Cardiac septum (tissue), 1 donor: Measurements from ENCODE around the gene ADAMTS12. TPM values are rescaled to one million over a fixed set of nuclear protein-coding genes. Genes with fewer than 3 reads are reported as not detected.

ENCODE experiments used
- DNase-seq: peaks from one replicate; pipeline ENCODE4 v3.0.0-alpha.2; 2020; ENCODE audit warnings: low spot score
- intact Hi-C: fragments of 100-400 bp; cut with DNase I; formaldehyde crosslinking; loops from one replicate; pipeline ENCODE4 v1.14.0; 2022
- total RNA-seq: library from RNA; stranded (reverse); fragmentation: NEBNext Ultra II Directional; extraction: Animal tissue kit (Norgen Biotek cat#: 25700); gene quantifications from one replicate; pipeline ENCODE4 v1.2.1, GENCODE V29; 2021
- donor health status: DM: no; HTN: no; CAD: no.

Gene ADAMTS12
- total RNA-seq, 1 donor from 2014 or later = 2.8 TPM

DNA sequence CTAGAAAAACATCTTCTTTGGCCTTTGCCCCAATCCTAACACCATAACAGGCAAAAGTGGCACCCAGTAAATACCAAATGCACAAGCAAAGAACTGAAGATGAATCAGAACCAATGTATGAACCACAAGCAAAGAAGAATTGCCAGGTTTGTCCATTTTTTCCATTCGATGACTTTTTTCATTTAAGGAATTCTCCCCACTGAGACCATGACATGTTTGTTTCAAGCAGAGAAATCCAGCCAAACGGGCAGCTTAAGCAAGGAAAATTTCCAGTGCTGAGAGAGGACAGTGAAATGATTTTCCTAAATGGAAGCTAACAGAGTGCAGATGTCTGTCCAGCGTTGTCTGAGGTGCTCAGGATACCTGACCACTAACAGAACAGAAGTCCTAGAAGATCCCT is 203.7 kb downstream of the ADAMTS12 start:
- no peak for DNase-seq
- intact Hi-C loops = no loop called here

DNA sequence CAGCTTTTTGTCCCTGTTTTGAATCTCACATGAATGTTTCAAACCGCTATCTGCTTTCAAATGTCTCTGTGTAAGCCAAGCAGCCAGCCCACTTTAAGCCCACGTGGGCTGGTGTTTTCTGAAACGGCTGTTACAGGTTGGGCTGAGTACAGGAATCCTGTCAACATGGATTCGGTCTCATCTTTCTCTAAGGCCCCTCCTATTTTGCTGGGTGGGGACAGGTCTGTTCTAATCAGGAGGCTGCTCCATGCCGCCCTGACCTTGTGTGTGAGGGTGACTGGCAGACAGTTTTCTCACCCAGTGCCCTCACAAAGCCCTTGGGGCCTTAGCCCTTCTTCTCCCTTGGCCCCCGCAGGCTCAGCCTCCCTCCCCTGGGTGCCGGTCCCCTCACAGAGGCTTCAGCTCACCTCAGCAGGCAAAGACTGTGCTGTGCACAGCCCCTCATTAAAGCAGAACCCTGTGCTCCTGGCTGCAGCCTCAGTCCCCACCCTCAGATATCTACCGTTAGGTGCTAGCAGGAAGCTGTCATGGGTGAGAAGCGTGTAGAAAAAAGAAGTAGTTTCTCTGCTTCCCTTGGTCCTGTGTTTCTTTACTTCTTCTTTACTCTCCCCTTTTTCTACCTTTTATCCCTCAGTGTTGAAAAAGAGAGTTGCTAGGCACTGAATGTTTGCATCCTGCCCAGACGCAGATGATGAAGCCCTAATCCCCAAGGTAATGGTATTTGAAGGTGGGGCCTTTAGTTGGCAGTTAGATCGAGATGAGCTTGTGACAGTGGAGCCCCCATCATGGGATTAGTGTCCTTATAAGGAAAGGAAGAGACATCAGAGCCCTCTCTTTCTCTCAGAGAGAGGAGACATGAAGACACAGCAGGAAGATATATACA is 205.7 kb downstream of the ADAMTS12 start:
- DNase-seq = no peak
- intact Hi-C loops = no loop called here

DNA sequence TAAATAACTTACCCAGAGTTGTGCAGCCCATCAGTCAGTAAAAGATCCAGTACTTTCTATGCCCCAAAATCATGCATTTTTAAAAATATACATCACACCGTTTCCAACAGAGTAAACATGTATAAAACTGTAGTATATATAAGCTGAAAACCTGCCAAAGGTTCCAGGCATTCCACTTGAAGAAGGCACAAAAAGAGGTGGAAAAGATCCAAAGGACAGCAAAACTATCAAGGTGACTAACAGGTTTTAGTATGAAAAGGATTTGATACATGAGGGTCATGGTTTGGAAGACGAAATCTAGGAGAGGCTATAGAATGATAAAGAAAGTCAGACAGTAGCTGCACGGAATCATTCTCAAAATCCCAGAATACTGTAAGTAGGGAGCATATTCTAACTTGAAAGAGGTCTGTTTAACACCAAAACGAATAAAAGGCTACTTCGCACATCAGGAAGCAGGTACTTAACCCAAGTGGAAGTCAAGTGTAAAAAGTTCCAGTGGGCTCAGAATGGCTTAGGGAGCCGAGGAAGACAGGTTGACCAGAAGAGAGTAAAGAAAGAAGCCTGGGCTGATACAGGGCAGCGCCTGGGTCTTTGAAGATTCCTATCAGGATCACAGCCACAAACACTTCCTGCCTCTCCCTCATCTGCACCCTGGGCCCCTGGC is 207.2 kb downstream of the ADAMTS12 start:
- intact Hi-C loops = no loop called here
- no peak for DNase-seq

DNA sequence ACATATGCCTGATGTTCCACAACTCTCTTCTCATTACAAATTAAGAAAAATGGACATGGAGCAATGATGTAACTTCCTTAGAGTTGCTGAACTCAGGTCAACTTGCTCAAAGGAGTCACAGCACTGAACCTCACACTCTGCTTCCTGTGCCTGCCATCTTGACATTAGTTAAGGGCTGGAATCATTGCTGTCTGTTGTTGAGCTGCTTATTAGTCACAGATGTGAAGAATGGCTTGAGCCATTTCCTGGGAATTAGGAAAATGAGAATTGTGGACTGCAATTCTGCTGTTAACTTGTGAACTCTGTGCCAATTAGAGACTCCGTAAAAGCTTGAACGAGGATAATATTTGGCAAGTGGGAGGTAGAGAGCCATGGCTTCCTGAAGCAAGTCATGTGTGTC is 212.0 kb downstream of the ADAMTS12 start:
- DNase-seq = no peak
- intact Hi-C loops = no loop called here

DNA sequence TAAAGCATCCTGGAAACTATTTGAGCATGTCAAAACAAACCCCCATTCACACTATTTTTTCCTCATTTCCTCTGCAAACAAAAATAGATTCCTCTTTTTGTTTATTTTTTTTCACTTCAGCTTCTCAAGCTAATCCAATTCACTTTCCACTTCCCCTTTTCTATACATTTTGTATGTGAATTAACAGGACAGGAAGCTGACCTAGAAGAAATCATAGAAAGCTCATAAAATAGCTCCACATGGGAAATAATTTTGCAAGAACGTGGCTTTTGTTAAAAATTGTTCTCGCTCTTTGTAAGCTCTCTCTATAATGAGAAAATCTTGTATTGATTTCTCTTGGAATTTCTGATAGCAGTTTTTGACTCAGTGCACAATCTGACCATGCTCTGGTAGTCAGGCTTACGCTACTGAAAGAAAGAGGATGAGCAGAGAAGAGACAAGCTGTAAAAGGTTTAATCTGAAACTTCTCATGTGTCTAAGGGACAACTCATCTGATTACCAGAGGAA is 215.8 kb downstream of the ADAMTS12 start:
- intact Hi-C loops = no loop called here
- DNase-seq = no peak

DNA sequence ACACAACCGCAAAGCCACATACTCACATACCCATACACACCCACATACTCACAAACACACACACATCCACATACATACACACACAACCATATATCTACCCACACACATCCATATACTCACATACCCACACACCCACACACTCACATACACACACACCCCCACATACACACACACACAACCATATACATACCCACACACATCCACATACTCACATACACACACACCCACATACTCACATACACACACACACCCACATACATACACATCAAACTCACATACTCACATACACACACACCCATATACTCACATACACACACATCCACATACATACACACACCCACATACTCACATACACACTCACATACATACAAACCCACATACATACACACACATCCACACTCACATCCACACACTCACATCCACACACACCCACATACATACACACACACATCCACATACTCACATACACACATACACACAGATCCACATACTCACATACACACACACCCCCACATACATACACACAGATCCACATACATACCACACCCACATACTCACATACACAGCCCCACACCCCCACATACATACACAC is 220.0 kb downstream of the ADAMTS12 start:
- no peak for DNase-seq
- intact Hi-C loops = no loop called here

DNA sequence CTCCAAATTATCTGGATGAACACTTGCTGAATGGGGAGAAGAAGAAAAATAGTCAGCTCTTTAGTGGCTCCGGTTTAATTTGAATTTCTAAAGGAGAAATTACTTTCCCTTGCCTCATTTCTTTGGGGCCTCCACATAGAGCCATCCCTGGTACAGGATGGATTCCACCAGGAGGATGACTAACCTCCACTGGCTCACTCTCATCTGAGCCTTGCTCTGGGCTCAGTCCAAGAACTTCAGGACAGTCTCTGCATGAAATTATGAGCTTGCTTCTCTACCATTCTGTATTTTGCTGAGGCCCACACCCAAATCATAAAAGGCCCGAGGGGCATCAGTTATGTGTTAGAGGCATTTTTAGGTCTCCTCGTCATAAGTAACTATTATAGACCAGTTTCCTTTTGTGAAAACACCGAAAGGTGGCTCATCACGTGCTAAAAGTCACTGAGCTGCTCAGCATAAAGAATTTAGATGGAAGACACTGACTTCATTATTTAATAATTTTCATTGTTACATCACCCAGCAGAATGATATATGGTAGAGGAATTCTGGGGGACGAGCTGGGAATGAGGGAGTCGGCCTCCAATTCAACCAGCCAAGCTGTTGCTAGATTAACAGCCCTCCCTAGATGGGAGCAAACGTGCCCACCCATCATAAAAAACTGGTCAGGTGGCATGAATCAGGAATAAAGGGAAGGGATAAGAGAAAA is 228.9 kb downstream of the ADAMTS12 start:
- intact Hi-C loops = no loop called here
- DNase-seq = no peak

DNA sequence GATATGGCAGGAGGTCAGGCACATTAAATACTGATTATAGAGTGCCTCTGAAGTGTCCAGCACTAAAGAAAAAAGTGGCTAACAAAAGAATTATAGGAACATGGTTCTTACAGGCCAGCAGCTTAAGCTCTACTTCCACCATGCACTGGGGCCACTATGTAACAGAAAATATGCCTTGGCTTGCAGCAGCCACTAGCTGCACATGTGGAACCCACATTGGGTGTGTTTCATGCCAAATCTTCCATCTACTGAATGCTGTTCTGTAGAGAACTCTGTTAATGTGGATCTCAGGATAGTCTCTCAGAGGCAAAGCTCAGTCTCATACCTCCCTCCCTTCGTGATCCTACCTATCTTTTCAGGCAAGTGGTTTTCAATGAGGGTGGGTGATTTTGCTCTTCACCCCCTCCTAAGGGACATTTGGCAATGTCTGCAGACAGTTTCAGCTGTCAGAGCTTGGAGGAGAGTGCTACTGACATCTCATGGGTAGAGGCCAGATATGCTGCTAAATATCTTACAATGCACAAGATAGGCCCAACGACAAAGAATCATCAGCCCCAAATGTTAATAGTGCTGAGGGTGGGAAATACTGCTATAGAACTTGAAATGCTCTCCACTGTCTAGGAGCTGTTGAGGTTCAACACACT is 232.1 kb downstream of the ADAMTS12 start:
- intact Hi-C loops = no loop called here
- DNase-seq = no peak

DNA sequence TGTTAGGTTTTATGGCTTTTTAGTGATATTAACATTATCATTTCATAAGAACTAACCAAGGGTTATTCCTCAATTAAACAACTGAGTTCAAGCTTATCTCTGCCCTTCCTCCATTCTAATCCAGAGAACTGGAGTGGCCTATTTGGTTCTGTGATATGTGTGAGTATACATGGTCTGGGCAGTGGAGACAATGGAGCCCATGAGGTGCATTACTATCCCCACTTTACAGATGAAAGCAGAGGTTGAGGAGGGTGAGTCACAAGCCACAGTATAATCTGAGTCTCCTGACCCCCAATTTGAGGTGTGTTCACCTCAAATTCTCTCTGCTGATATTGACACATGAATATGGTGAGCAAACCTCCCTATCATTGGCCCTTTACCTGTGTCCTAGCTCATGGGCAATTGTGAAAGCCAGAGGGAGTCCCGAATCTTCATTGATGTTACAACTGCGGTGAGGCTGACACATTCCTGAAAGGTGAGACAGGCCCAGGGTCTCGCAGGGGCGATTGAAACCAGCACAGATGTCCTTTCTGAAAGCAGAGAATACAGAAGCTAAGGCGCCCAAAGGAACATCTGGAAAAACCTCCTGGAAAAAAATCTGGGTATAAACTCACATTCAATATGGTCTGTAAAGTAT is 233.9 kb downstream of the ADAMTS12 start:
- intact Hi-C loops = no loop called here
- no peak for DNase-seq

DNA sequence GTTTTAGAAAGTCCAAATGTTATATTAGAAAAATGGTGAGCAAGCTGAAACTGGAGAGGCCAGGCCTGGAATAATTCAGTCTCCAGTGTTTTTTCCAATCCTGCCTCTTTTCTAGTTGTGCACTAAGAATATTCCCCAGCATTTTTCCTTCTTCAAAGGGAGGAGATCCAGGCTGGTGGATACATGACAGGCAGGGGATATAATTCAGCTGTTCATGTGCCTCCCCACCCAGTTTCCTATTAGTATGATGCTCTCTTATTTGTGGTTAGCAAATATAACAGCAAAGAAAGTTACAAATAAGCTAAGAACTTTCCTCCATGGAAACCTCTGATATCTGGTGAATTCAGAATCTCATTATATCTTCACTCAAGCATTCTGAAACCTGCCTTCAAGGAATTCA is 234.6 kb downstream of the ADAMTS12 start:
- no peak for DNase-seq

DNA sequence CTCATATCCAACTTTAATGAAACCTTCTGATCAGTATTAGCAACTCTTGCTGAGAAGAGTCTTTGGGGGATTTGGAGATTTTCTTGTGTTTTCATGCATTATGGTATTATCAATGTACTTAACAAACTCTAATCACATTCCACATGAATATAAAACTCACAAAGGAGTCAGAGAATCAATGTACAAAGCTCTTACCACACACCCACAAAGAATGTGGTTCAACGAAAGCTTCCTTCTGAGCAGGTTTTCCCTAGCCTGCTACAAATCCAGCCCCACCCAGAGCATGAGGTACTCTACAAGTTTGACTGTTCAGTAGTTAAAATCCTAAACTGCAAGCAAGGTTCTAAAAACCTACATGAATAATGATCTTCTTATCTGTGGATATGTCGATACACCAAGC is 240.9 kb downstream of the ADAMTS12 start:
- DNase-seq = no peak
- intact Hi-C loops = no loop called here

More for the DNA sequence above, 234.6 kb downstream of the ADAMTS12 start:
- intact Hi-C loops = no loop called here

DNA sequence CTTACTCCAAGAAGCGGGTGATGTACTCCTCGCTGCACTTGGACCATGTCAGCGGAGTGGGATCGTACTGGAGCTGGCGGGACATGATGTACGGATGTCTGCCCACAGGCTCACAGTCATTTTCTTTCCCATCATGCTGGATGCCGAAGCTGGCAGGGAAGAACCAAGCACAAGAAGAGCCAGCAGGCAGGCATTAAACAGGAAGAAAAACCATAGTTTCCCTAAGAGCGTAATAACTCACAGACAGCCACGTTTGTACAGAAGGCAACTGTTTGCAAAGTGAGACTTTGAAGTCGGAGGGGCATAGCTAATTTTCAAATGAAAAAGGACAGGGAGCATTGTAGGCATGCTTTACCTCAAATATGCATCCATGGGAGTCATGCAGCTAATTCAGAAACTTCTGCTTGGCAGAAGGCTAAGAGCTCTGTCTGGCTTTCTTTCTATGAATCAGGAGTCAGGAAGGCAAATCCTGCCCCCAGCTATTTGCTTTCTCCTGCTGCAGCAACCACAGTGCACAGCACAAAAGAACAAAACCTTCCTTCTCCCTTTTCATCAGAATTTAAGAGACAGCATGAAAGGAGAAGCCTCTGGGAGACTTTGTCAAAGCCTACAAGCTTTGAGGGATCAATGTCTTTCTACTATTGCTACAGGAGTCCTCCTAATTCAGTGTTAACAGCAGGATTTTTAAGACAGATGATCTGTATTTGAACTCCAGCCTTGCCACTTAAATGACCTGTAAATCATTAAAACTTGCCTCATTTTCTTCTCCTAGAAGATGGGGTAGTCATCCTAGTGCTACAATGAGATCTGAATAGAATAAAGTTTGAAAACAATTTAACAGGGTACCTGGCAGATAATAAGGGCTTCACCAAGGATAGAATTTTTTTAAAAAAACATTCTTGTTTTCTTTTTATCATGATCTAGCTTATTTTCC is 242.0 kb downstream of the ADAMTS12 start:
- intact Hi-C loops = no loop called here
- DNase-seq = no peak

DNA sequence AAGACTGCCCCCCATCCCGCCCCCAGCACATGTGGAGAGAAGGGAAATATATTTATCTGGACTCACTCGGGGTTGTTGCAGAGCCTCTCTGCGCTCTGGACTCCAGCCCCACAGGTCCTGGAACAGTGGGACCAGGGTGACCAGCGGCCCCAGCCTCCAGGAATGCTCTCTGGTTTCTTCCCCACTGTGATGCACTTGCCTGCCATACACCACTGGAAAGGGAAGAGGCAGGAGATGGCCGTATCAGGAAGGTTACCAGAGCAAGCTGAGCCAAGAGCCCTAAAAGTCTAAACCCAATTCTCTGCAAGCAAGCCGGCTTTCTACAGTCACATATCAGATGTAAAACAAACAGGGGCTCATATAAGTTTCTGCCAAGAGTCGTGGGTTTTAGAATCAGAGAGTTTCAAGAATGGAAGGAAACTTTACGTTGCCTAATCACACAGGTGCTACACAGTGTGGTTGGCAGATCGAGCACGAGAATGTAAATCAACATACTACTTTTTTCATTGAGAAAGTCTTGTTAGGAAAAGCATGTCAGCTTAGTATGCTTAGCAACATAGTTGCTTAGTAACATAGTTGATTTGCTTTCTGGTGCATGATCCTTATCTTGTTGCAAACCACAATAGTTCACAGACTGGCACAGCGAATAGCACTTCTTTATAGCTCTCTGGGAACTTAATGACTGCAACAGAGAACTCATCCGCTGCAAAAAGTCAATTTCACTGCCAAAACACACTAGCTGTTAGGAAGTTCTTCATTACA is 249.9 kb downstream of the ADAMTS12 start:
- intact Hi-C loops = no loop called here
- DNase-seq = no peak

DNA sequence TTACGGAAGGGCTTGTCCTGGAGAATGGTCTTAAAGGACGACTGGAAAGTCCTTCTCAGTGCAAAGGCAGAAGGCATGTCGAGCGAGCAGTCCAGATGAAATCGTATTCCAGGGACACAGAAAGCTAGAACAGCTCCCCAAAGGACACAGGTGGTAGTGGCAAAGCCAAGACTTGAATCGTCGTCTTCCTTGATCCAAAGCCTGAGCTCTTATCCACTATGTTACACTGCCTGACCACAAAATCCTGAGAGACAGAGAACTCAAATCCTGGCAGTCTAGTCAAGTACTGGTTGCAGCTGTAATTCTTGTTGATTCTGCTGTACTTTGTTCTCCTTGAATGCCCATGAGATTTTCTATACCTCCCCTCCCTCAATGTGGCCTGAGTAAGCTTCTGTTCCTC is 252.3 kb downstream of the ADAMTS12 start:
- intact Hi-C loops = no loop called here

DNA sequence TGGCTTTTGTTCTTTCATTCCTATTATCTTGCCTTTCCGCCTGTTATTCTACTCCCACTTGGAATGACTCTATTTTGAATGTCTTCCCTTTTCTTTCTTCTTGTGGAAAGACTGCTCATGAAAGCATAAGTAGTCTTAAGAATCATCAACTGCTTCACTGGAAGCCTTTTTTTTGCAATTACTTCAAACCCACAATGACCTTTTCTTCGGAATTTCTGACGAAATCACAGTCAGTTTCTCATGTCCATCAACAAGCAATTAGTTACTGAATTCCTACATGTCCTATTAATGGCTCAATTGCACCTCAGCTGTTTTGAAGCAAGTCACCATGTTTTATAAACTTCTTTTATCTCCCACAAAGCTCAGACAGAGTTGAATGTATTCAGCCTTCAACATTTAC is 254.8 kb downstream of the ADAMTS12 start:
- intact Hi-C loops = no loop called here
- DNase-seq = no peak

More for the DNA sequence above, 252.3 kb downstream of the ADAMTS12 start:
- no peak for DNase-seq

DNA sequence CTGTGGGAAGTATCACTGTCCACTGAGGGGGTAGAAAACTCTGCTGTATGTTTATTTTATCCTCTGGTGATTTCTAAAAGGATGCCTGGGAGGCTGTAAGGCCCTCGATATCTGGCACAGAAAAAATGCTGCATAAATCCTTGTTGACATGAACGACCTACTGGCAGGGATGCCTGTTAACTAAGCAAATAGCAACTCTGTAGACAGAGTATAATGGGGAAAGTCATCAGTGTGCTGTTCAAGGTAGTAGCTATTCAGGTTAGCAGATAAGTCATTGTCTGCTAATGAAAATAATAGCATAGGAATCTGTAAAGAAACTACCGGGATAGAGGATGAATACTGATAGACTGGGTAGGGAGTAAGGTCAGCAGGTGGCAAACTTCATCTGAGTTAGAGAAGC is 256.2 kb downstream of the ADAMTS12 start:
- intact Hi-C loops = no loop called here
- DNase-seq = no peak

DNA sequence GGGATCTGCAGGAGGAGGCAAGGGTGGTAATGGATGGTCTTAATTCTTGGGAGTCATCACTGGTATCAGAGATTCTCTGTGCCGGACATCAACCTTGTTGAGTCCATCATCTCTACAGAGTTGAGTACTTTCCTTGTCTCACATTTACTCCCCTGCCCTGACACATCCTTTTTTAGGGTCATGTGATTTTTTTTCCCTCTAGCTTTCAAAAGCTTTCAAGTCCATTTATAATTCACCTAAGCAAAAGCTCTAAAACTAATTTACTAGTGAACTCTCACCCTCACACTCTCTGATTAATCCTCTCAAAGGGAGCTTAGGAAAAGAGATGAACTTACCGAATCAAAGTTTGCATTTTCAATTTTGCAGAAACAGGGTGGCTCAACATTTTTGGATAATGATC is 258.1 kb downstream of the ADAMTS12 start:
- DNase-seq = no peak
- intact Hi-C loops = no loop called here
